Activated naive CD4-positive, alpha-beta T cell treated with anti-CD3 and anti-CD28 coated beads, Interleukin-2, amount 10 ng/mL, durations not matched to agents 7 days and 5 days (primary cell): ENCODE measurements around the gene PCSK2.

Experiments used
- CTCF ChIA-PET: fragments of 350-600 bp; sonication (Branson Sonifier 250); formaldehyde crosslinking; loops from one replicate; lab custom pipeline; 2021; ENCODE audit warnings: antibody characterized with exemption; lab: Charles Lee
- DNase-seq: peaks from one replicate; pipeline ENCODE4 v3.0.0-alpha.2; 2020
- H3K27ac Mint-ChIP-seq: one replicate; pipeline ENCODE4 v1.8.0; 2021; ENCODE audit warnings: mild to moderate bottlenecking, moderate library complexity, mixed read lengths
- H3K27me3 Mint-ChIP-seq: one replicate; pipeline ENCODE4 v1.8.0; 2021; ENCODE audit warnings: mild to moderate bottlenecking, mixed read lengths
- H3K36me3 Mint-ChIP-seq: one replicate; pipeline ENCODE4 v1.8.0; 2021; ENCODE audit warnings: mixed read lengths
- H3K4me1 Mint-ChIP-seq: one replicate; pipeline ENCODE4 v1.8.0; 2021; ENCODE audit warnings: mixed read lengths
- H3K4me3 Mint-ChIP-seq: one replicate; pipeline ENCODE4 v1.8.0; 2021; ENCODE audit warnings: mild to moderate bottlenecking, moderate library complexity, mixed read lengths
- H3K9me3 Mint-ChIP-seq: one replicate; pipeline ENCODE4 v1.8.0; 2021; ENCODE audit warnings: mixed read lengths

PCSK2 gene

DNA sequence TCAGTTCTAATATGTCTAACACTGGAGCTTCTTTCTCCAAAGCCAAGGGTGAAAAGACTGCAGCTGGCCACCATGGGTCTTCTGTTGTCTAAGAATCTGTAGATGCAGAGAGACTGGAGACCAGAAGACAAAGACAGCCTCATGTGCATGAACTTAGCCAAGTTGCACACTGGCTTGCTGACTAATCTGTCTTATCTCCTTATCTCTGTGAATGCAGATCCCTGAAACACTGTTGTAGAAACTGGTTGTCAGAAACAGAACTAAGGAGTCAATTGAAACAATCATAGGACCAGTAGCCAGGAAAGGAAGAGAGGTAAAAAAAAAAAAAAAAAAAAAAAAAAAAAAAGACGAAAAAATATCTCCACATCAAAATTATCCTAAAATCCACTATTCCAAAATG lies 194.7 kb downstream of the PCSK2 start:
- no peak overlapping the region for H3K27ac Mint-ChIP-seq
- no peaks in the 10 kb centered on the region for H3K9me3 Mint-ChIP-seq
- no peaks in the 10 kb centered on the region for H3K4me1 Mint-ChIP-seq
- no peak overlapping the region for H3K4me3 Mint-ChIP-seq
- CTCF ChIA-PET, result interaction anchor here (0.9 kb wide), 1 partner anchor 9 kb away, joined by 3 read pairs; no protein-coding TSS in a partner anchor
- DNase-seq, result no peak
- no peaks in the 10 kb centered on the region for H3K36me3 Mint-ChIP-seq
- H3K27me3 Mint-ChIP-seq, result peaks cover 4% of the 10 kb centered on the region

DNA sequence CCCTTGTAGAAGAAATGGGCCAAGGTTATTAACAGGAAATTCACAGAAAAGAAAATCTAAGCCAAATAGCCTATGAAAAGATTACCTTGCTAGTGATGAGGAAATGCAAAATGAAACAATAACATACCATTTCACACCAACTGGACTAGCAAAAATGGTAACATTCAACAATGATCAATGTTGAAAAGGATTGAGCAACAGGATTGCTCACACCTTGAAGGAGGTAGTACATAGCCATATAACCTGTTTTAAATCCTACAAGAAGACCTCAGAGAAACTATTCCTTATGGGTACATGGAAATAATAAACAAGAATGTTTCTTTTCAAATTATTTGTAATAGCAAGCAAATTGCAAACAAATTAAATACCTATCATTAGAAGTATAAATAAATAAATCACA lies 196.9 kb downstream of the PCSK2 start:
- no peaks in the 10 kb centered on the region for H3K27me3 Mint-ChIP-seq
- H3K4me3 Mint-ChIP-seq, result no peak overlapping the region
- DNase-seq, result no peak
- no peaks in the 10 kb centered on the region for H3K36me3 Mint-ChIP-seq
- CTCF ChIA-PET, result no interaction called here
- H3K9me3 Mint-ChIP-seq, result no peaks in the 10 kb centered on the region
- H3K4me1 Mint-ChIP-seq, result no peaks in the 10 kb centered on the region
- H3K27ac Mint-ChIP-seq, result no peak overlapping the region

DNA sequence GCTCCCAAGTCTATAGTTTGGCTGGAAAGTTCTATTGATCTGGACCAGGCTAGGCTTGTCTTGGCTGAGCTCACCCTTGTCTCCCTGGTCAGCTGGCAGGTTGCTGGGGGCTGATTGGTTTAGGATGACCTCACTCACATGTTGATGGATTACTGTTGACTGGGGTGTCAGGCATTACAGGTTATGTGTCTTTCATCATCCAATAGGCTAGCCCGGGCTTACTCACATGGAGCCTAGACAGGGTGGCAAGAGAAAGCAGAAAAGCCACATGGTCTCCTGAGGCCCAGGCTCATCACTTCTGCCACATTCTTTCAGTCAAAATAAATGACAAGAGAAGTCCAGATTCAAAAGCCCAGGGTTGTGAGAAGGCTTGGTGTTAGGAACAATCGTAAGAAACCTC lies 200.8 kb downstream of the PCSK2 start:
- Mint-ChIP-seq H3K9me3 (no peaks in the 10 kb centered on the region), H3K4me3 (no peak overlapping the region), H3K4me1 (no peaks in the 10 kb centered on the region), H3K36me3 (no peaks in the 10 kb centered on the region), H3K27ac (no peak overlapping the region), H3K27me3 (peaks cover 11% of the 10 kb centered on the region)
- DNase-seq, result no peak
- CTCF ChIA-PET, result no interaction called here

DNA sequence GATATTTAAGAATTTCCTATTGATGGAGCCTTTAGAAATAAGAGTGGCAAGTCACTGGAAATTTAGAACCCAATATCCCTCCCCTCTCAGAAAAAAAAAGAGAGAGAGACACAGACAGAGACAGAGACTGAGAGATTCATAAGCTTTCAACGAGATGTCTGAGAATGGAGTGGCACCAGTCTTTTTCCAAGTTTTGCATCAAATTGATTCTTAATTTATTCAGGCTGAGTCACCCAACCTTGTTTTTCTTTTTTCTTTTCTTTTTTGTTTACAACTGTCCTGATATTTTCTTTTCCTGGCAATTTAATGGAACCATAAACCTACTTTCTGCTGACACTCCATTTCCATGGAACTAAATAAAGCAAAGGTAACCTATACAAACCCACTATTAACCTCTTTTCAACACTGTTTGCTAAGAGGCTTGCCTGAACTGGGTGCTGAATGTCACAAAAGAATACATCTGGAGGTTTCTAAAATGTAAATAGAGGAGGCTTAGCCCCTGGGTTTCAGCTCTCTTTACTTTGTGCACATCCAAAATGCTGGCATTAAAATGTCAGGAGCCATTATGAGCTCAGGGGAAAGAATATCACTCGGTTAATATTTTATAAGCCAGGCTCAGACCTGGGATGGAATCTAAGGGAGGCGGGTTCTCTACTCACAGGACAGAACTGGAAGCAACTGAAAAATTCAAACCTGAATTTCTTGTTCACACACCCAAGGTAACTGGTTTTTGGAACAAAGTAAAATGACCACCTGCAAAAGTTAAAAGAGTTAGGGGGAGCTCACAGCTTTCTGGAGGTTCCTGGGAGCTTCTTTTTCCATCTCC lies 203.5 kb downstream of the PCSK2 start:
- Mint-ChIP-seq H3K27me3 (peaks cover 20% of the 10 kb centered on the region), H3K9me3 (no peaks in the 10 kb centered on the region)
- CTCF ChIA-PET, result interaction anchor here (1.2 to 5.0 kb wide), 3 partner anchors 9 to 628 kb away, joined by 3 to 34 read pairs (median 20); no protein-coding TSS in a partner anchor

DNA sequence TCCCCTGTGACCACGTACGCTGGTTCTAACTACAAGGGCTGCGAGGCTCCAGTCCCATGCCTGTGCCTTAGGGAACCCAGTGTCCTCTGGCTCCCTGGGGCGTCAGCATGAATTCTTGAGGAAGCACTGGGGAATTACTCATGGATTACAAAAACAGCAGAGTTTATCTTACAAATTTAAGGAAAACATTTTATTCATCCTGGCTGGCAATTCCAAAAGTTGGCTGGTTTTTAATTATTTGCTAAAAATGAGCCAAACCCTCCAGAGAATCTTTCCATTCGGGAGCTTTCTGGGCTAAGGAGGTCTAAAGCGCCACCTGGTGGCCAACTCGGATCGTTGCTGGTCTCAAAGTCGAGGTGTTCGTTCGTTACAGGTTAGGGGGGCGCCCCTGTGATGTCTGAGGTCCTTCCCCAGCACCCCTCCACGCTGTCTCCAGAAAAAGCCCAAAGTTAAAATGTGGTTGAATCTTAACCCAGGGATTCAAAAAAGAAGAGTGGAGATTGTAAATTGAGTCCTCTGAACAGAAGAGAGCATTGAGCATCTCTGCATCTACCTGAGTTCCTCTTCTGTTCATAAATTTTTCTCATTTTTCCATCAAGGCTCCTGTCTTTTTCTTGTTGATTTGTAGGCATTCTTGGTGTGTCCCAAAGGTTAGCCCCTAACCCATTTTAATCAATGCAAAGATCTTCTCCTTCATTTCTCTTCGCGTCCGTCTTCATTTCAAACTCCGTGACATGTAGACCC lies 205.0 kb downstream of the PCSK2 start:
- H3K27me3 Mint-ChIP-seq, result peaks cover 20% of the 10 kb centered on the region

More for the DNA sequence above, 203.5 kb downstream of the PCSK2 start:
- H3K36me3 Mint-ChIP-seq, result no peaks in the 10 kb centered on the region
- no peak for DNase-seq
- no peaks in the 10 kb centered on the region for H3K4me1 Mint-ChIP-seq
- no peak overlapping the region for H3K27ac Mint-ChIP-seq
- H3K4me3 Mint-ChIP-seq, result no peak overlapping the region

DNA sequence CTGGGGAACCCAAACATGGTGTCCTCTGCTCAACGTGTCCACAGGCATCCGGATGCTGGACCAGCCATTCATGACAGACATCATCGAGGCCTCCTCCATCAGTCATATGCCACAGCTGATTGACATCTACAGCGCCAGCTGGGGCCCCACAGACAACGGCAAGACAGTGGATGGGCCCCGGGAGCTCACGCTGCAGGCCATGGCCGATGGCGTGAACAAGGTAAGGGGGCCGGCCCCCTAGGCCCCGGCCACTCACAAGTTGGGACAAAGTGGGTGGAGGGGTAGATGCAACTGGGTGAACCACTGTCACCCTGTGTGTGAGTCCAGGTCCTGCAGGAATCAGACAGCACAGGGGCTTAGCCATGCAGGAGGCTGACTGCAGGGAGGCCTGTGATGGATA lies 209.8 kb downstream of the PCSK2 start:
- H3K9me3 Mint-ChIP-seq, result no peaks in the 10 kb centered on the region
- CTCF ChIA-PET, result no interaction called here
- H3K4me1 Mint-ChIP-seq, result no peaks in the 10 kb centered on the region
- H3K27ac Mint-ChIP-seq, result no peak overlapping the region
- H3K36me3 Mint-ChIP-seq, result no peaks in the 10 kb centered on the region
- no peak for DNase-seq
- H3K27me3 Mint-ChIP-seq, result peaks cover 19% of the 10 kb centered on the region
- no peak overlapping the region for H3K4me3 Mint-ChIP-seq

More for the DNA sequence above, 205.0 kb downstream of the PCSK2 start:
- Mint-ChIP-seq H3K4me3 (no peak overlapping the region), H3K9me3 (no peaks in the 10 kb centered on the region), H3K27ac (no peak overlapping the region), H3K4me1 (no peaks in the 10 kb centered on the region), H3K36me3 (no peaks in the 10 kb centered on the region)
- CTCF ChIA-PET, result interaction anchor here (0.7 to 5.0 kb wide), 7 partner anchors 10 to 886 kb away, joined by 3 to 34 read pairs (median 4); no protein-coding TSS in a partner anchor
- DNase-seq, result peak; percentile 61

DNA sequence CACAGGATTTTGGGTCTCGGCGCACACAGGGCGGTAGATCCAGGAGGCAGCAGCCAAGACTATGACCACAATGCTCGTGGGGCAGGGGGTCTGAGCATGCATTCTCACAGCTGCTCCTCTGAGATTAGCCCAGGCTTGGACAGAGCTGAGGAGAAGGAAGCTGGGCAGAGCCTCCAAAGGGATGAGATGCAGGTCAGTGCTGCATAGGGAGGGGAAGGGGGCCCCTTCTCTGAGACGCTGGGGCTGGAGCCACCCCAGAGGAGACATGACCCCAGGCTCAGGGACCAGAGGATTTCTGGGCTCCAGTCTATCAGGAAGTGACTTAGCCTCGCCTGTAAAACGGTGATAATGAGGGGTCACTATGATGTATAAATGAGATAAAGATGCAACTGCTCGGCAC lies 210.4 kb downstream of the PCSK2 start:
- H3K27ac Mint-ChIP-seq, result no peak overlapping the region
- CTCF ChIA-PET, result no interaction called here
- no peak for DNase-seq

DNA sequence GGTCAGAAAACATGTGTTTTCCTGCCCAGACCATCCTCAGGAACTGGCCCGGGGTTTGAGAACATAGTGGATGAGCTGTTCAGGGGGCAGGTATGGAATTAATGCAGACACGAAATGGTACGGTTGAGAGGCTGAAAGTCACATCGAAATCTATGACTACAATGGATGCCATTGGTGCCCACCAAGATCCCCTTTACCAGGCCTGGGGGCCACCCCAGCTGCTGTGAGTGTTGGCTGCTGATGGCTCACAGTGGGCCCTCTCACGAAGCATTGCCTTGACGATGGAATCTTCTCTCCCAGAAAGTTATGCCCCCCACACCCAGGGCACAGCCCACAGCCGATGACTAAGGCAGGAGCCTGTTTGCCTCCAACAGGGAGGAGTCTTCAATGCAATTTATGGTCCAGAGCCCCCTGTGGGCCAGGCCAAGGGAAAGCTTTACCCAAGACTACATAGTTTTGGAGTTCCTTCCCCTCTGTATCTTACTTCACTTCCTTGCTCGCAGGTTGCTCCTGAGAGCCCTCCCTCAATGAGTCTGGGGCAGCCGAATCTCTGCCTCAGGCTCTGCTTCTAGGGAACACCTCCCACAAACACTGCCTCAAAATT lies 211.7 kb downstream of the PCSK2 start:
- DNase-seq, result no peak
- no peaks in the 10 kb centered on the region for H3K36me3 Mint-ChIP-seq
- no peak overlapping the region for H3K4me3 Mint-ChIP-seq
- H3K9me3 Mint-ChIP-seq, result peaks cover 2% of the 10 kb centered on the region
- H3K27ac Mint-ChIP-seq, result no peak overlapping the region
- CTCF ChIA-PET, result interaction anchor here (1.4 kb wide), 1 partner anchor 617 kb away, joined by 3 read pairs; no protein-coding TSS in a partner anchor
- peaks cover 18% of the 10 kb centered on the region for H3K27me3 Mint-ChIP-seq
- no peaks in the 10 kb centered on the region for H3K4me1 Mint-ChIP-seq

More for the DNA sequence above, 210.4 kb downstream of the PCSK2 start:
- no peaks in the 10 kb centered on the region for H3K4me1 Mint-ChIP-seq
- H3K9me3 Mint-ChIP-seq, result peaks cover 2% of the 10 kb centered on the region
- no peak overlapping the region for H3K4me3 Mint-ChIP-seq
- peaks cover 15% of the 10 kb centered on the region for H3K27me3 Mint-ChIP-seq
- no peaks in the 10 kb centered on the region for H3K36me3 Mint-ChIP-seq

DNA sequence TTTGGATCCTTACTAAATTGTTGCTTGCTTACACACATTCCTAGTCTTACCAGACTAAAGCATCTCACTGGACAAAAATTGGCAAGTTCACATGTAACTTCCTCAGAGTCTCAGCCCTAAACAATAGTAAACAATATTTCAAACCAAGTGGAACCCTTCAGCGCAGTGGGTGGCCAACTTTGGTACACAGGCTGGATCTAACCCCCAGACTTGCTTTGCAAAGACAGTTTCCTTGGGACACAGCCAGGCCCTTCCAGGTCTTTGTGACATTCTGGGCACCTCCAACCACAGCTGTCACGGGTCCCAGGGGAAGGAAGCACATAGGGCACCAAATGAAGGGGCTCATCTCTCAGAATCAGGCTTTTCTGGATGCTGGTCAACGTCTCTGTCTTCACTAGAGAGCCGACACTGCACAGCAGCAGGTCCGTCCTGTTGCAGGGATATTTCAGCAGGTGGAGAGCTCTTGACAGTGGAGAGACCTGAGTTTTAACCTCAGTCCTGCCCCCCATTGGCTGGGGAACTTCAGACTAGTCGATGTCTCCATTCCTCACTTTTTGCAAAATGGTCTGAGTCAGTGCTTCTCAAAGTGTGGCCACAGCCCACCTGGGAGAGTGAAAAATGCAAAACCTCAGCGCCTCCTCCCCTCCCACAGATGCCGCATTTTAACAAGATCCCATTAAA lies 212.9 kb downstream of the PCSK2 start:
- H3K27ac Mint-ChIP-seq, result no peak overlapping the region
- DNase-seq, result no peak
- no peaks in the 10 kb centered on the region for H3K4me1 Mint-ChIP-seq
- peaks cover 2% of the 10 kb centered on the region for H3K9me3 Mint-ChIP-seq
- peaks cover 15% of the 10 kb centered on the region for H3K27me3 Mint-ChIP-seq
- H3K4me3 Mint-ChIP-seq, result no peak overlapping the region
- CTCF ChIA-PET, result interaction anchor here (1.4 kb wide), 1 partner anchor 618 kb away, joined by 3 read pairs; no protein-coding TSS in a partner anchor
- H3K36me3 Mint-ChIP-seq, result no peaks in the 10 kb centered on the region

DNA sequence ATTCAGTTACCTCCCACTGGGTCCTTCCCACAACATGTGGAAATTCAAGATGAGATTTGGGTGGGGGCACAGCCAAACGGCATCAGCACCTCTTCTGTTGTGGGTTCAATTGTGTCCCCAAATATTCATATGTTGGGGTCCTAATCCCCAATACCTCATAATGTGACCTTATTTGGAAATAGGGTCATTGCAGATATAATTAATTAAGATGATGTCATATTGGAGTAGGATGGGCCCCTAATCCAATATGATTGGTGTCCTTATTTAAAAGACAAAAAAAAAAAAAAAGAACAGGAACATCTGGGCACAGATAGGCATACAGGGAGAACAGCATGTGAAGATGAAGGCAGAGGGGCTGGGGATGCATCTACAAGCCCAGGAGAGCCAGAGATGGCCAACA lies 214.9 kb downstream of the PCSK2 start:
- DNase-seq, result no peak
- peaks cover 2% of the 10 kb centered on the region for H3K9me3 Mint-ChIP-seq
- H3K4me3 Mint-ChIP-seq, result no peak overlapping the region
- H3K36me3 Mint-ChIP-seq, result no peaks in the 10 kb centered on the region
- H3K27me3 Mint-ChIP-seq, result peaks cover 15% of the 10 kb centered on the region
- CTCF ChIA-PET, result interaction anchor here (1.0 kb wide), 1 partner anchor 10 kb away, joined by 4 read pairs; no protein-coding TSS in a partner anchor
- H3K4me1 Mint-ChIP-seq, result no peaks in the 10 kb centered on the region
- H3K27ac Mint-ChIP-seq, result no peak overlapping the region

DNA sequence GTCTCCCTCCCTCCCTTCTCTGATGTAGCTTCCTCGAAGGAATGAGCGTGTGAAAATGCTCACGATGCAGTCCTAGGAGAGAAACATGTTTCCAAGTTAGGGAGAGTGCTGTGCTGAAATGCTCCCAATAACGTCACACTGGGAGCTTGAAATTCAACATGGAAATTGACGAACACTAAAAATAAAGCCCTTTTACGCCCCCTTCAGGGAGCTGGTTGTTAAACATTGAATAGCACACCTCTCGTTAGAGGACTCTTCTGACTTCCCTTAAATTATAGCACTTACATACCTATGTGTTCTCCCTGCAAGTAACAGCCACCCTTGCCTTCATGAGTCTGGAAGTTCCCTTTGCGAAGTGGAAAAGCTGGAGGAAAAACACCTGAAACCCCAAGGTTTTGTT lies 215.7 kb downstream of the PCSK2 start:
- Mint-ChIP-seq H3K27ac (no peak overlapping the region), H3K27me3 (peaks cover 15% of the 10 kb centered on the region), H3K4me3 (no peak overlapping the region), H3K4me1 (no peaks in the 10 kb centered on the region), H3K9me3 (peaks cover 2% of the 10 kb centered on the region), H3K36me3 (no peaks in the 10 kb centered on the region)
- DNase-seq, result no peak
- CTCF ChIA-PET, result no interaction called here

DNA sequence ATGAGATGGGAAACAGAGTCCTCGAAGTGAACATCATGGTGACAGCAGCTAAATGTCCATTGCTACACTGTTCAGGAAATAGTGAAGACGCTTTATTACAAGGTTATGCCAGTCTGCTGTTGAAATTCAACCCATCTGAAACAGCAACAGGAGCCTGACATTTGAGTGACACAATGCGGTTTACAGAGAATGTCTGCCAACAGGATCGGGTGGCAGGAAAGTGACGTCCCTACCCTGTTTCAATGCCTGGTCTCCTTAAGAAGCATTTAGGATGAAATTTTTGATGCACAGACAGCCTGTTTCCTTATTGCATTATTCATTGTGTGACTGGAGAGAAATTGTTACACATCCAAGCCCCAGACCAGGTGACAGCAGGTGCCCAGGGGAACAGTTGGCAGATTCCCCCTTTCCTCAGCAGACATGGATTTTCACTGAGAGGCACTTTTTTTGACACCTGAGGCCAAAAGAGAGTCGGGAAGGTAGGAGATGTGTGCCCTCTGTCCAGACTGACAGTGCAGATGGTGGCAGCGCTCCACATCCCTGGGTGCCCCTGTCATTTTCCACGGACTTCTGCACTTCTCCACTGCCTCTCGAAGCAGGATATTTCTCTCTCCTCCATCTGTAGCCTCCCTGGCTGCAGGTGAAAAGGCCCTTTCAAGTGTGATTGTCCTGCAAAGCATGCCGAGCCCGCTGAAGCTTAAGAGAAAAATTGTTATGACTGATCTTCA lies 216.5 kb downstream of the PCSK2 start:
- CTCF ChIA-PET, result no interaction called here
- Mint-ChIP-seq H3K4me3 (no peak overlapping the region), H3K27me3 (peaks cover 15% of the 10 kb centered on the region), H3K4me1 (no peaks in the 10 kb centered on the region), H3K9me3 (peaks cover 2% of the 10 kb centered on the region), H3K27ac (no peak overlapping the region), H3K36me3 (no peaks in the 10 kb centered on the region)
- no peak for DNase-seq

DNA sequence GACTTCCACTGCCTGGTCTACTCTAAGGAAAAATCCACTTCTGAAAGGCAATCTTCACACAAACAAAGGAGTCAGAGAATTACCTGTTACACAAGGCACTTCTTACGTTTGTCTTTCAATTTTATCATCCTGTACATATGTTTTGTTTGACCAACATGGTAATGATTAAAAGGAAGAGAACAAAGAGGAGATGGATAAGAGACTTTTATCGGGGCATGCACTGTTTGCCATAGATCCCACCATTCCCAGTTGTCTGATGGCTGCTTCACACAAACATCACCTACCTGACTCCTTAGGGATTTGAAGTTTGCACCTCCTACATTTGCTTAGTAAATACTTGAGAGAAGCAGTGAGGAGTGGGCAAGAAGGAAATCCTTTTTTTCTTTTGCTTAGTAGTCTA lies 217.3 kb downstream of the PCSK2 start:
- Mint-ChIP-seq H3K27ac (no peak overlapping the region), H3K36me3 (no peaks in the 10 kb centered on the region), H3K9me3 (peaks cover 2% of the 10 kb centered on the region), H3K4me3 (no peak overlapping the region), H3K4me1 (no peaks in the 10 kb centered on the region), H3K27me3 (peaks cover 22% of the 10 kb centered on the region)
- CTCF ChIA-PET, result no interaction called here
- DNase-seq, result no peak
